ENCODE results near the gene GALNT18.

The GALNT18 gene

GRCh38 chr11:11525283-11525682 lies 96.5 kb downstream of the GALNT18 start:
- no peak for DNase-seq

- no peak for DNase-seq
These were observed 97.3 kb downstream of the GALNT18 start for GRCh38 chr11:11524436-11525061.

- no peak for DNase-seq
These were observed 99.2 kb downstream of the GALNT18 start for GRCh38 chr11:11522591-11522990.

- DNase-seq: no peak
These were observed 100.4 kb downstream of the GALNT18 start for GRCh38 chr11:11521306-11522002.

DNA sequence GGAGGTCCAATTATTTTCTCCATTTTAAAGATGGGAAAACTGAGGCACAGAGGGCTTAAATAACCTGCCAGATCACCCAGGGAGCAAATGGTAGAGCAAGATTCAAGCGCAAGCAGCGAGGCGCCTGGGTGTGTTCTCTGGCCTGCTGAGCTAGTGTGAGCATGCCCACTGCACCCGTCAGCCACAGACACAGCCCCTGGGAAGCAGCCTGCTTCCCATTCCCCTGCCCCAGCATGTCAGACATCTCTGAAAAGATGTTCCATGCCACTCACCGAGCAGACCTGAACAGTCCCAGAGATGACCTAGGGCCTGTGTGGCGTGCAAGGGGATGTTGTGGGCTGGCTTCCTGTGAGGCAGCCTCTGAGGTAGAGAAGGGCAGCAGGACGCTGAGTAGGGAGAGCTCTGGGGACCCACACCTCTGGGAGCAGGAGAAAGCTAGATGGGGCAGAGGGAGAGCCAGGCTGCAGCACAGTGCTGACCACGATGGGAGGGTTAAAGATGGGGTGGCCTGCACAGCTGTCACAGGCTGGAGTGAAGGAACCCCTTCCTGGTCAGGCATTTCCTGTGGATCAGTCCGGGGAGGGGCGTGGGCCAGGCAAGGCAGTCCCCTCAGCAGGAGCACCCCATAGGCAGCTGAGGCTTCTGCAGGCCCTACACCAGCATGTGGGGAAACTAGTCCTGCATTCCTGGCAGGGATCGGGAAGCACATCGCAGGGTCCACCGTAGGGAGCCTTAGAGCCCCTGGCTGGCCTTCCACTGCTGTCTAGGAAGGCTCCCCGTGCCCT lies 101.4 kb downstream of the GALNT18 start:
- DNase-seq: no peak

- no peak for DNase-seq
These were observed 102.6 kb downstream of the GALNT18 start for GRCh38 chr11:11519184-11519583.

DNA sequence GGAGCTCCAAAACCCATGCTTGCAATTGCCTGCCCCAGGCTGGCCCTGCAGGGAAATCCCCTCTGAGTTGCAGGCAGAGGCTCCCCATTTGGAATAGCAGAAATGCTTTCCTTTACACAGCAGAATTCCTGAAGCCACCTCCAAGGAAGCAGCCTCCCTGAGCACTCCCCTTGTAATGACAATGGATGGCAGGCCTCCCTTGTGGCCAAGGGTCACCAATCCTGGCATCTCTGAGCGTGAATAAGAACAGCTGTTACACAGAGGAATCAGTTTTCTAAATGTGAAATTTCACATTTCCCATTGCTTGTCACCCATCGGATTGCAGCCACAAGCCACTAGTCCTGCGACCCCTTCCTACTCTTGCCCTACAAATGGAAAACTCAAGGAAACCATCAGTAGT lies 107.6 kb downstream of the GALNT18 start:
- DNase-seq: no peak

GRCh38 chr11:11513422-11513821 lies 108.4 kb downstream of the GALNT18 start:
- DNase-seq: no peak

DNA sequence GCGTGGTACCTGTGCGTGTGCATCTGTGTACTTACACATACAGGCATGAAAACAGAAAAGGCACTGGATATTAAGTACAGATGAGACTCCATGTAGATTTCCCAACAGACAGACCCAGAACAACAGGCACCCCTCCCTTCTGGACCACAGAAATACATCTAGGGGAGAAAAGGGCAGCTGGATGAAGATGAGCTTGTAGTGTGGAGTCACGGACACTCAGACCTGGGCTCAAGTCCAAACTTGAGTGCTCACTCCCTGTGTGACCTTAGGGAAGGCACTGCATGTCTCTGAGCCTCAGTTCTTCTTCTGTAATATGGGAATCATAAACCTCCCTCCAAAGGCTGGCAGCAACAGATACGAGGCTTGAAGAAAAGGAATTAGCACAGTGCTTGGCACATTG lies 108.9 kb downstream of the GALNT18 start:
- DNase-seq: no peak

DNA sequence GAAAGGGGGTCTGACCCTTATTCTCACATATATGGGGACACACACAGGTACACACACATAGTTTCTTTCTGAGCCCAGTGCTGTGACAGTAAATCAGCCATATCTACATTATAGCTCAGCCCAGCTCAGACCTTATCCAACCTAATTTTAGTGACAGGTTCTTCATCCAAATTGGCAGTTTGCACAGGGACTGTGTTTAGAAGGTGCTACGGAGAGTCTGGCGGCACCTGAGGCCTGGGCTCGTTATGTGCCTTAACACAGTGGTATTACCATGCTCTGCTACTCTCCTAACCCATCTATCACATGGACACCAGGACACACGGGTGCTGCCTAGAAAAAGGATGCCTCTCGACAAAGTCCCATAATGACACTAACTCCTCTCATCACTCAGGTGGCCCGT lies 109.3 kb downstream of the GALNT18 start:
- DNase-seq: no peak

- no peak for DNase-seq
These were observed 109.7 kb downstream of the GALNT18 start for GRCh38 chr11:11512090-11512489.

GRCh38 chr11:11510939-11511338 lies 110.9 kb downstream of the GALNT18 start:
- no peak for DNase-seq

DNA sequence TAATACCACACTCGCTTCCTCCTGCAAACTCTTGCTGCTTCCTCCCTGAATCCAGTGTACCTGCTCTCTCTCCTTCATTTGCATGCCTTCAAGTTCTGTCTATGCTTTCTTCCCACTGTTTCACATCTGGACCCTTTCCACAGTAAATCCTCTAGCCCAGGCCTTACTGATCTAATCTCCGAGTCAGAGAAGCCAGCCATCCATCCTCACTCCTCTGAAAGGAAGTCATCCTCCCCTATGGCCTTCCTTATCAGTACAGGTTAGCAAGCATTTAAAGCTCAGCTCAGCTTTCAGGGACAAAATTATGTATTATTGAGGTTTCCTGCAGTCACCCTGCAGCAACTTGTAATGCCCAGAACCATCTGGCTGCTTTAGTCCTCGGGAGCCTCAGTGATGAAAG lies 116.1 kb downstream of the GALNT18 start:
- no peak for DNase-seq

DNA sequence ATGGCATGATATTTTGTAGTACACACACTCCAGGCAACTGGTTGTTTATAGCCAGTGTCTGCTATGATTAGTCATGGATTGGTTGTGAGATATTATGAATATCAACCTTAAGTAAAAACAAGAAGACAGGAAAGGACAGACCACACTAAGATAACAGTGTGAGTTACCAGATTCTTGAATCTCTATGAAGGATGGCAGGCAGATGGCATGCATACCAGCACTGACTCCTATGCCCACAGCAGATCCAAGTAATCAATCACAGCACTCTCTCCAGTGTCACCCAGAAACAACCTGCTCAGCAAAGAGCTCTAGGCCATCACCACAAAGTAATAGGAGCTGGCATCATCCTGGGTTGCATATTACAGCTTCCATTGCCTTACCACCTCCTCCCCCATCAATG lies 116.6 kb downstream of the GALNT18 start:
- no peak for DNase-seq

GRCh38 chr11:11504071-11504470 lies 117.7 kb downstream of the GALNT18 start:
- DNase-seq: no peak

- no peak for DNase-seq
These were observed 119.4 kb downstream of the GALNT18 start for GRCh38 chr11:11502263-11502861.

- no peak for DNase-seq
These were observed 120.1 kb downstream of the GALNT18 start for GRCh38 chr11:11501546-11502262.

- no peak for DNase-seq
These were observed 120.9 kb downstream of the GALNT18 start for GRCh38 chr11:11500744-11501487.

DNA sequence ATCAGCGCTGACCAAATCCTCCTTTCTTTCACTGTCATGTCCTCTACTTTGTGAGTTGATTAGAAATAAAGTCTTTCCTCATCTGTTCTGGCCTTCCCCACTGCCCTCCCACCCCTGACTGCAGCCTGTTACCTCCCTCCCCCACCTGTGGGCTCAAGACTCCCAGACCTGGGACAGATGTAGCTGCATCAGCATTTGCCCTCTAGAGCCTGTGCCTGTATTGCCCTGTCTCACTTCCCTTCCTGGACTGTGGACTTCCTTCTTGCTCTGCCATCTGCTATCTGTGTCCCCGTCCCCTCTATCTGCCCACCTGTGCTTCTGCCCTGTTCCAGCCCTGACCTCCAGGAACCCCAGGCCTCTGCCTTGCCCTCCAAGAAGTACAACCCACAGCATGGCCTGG lies 122.5 kb downstream of the GALNT18 start:
- no peak for DNase-seq

GRCh38 chr11:11498195-11498594 lies 123.6 kb downstream of the GALNT18 start:
- DNase-seq: no peak

DNA sequence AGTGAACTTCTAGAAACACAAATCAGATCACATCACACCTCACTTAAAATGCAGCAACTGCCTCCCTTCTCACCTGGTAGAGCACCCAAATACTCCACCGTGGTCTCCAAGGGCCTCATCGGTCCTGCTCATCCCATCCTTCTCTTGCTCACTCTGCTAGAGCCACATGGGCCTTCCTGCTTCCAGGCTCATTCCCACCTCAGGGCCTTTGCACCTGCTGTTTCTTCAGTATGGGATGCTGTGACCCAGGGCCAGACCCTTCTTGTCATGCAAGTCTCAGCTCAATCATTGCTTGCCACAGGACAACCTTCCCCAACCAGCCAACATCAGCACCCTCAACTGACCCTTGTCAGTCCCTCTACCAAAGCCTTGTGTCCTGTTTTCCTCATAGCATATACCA lies 124.9 kb downstream of the GALNT18 start:
- no peak for DNase-seq

GRCh38 chr11:11494348-11494747 lies 127.5 kb downstream of the GALNT18 start:
- DNase-seq: no peak

Measured in T-helper 1 cell (primary cell).